Neuronal stem cell (in vitro differentiated cells): ENCODE results near the gene ALG6.

Experiments
- DNase-seq: peaks from one replicate; pipeline ENCODE4 v3.0.0-alpha.2; 2013; ENCODE audit warnings: low spot score
- H2AFZ ChIP-seq: one replicate; pipeline ENCODE4 v1.6.1; 2013; ENCODE audit warnings: mild to moderate bottlenecking, low read length, inconsistent platforms
- H2AK5ac ChIP-seq: 2 replicates; pipeline ENCODE4 v1.6.1; 2013; ENCODE audit warnings: low read depth, mild to moderate bottlenecking, inconsistent platforms, low read length, moderate library complexity, mixed read lengths
- H2BK120ac ChIP-seq: 2 replicates; pipeline ENCODE4 v1.6.1; 2013; ENCODE audit warnings: low read depth, mild to moderate bottlenecking, inconsistent platforms, low read length, moderate library complexity, mixed read lengths
- H2BK12ac ChIP-seq: one replicate; pipeline ENCODE4 v1.6.1; 2013; ENCODE audit warnings: low read length, inconsistent platforms
- H2BK15ac ChIP-seq: 2 replicates; pipeline ENCODE4 v1.6.1; 2013; ENCODE audit warnings: mild to moderate bottlenecking, low read length, inconsistent platforms, mixed read lengths
- H2BK5ac ChIP-seq: one replicate; pipeline ENCODE4 v1.6.1; 2013; ENCODE audit warnings: inconsistent platforms, mild to moderate bottlenecking, low read length, moderate library complexity
- H3K14ac ChIP-seq: one replicate; pipeline ENCODE4 v1.6.1; 2013; ENCODE audit warnings: low read length, inconsistent platforms
- H3K18ac ChIP-seq: 2 replicates; pipeline ENCODE4 v1.6.1; 2013; ENCODE audit warnings: low read length, inconsistent platforms
- H3K23ac ChIP-seq: 2 replicates; pipeline ENCODE4 v1.6.1; 2013; ENCODE audit warnings: low read depth, mild to moderate bottlenecking, mixed read lengths, low read length, inconsistent platforms; ENCODE audit not compliant: poor library complexity
- H3K27ac ChIP-seq: replicated peaks from 3 replicates; pipeline ENCODE4 v1.5.1; 2013; ENCODE audit warnings: low read length, inconsistent platforms
- H3K27me3 ChIP-seq, 3 experiments: 2 replicates each; pipeline ENCODE4 v1.6.1; 2013; ENCODE audit warnings: low read length in 3 of 3, mild to moderate bottlenecking in 2 of 3, inconsistent platforms in 1 of 3, low read depth in 1 of 3, mixed read lengths in 1 of 3, moderate library complexity in 1 of 3; ENCODE audit not compliant: control insufficient read depth in 3 of 3, insufficient read depth in 3 of 3
- H3K36me3 ChIP-seq, 2 donors: replicated peaks in 1 of 2; 2 replicates each; pipeline ENCODE4 v1.6.1; 2013; ENCODE audit warnings: low read length in 2 of 2; ENCODE audit not compliant: control insufficient read depth in 2 of 2, insufficient read depth in 2 of 2
- H3K4ac ChIP-seq: 2 replicates; pipeline ENCODE4 v1.6.1; 2013; ENCODE audit warnings: inconsistent platforms, mild to moderate bottlenecking, low read length, moderate library complexity
- H3K4me1 ChIP-seq, 2 donors: 1 replicate in 1 of 2; 2 replicates in 1 of 2; pipeline ENCODE4 v1.6.1; 2013; ENCODE audit warnings: low read length in 2 of 2, low read depth in 1 of 2; ENCODE audit not compliant: control insufficient read depth in 2 of 2, insufficient read depth in 1 of 2
- H3K4me2 ChIP-seq: one replicate; pipeline ENCODE4 v1.6.1; 2013; ENCODE audit warnings: mild to moderate bottlenecking, low read length, inconsistent platforms; ENCODE audit not compliant: insufficient read depth, poor library complexity, severe bottlenecking
- H3K4me3 ChIP-seq, 2 donors: 2 replicates each; pipeline ENCODE4 v1.5.1; 2013; ENCODE audit warnings: low read length in 2 of 2, mild to moderate bottlenecking in 2 of 2, inconsistent platforms in 1 of 2, moderate library complexity in 1 of 2
- H3K79me1 ChIP-seq: one replicate; pipeline ENCODE4 v1.6.1; 2013; ENCODE audit warnings: low read depth, mild to moderate bottlenecking, inconsistent platforms, low read length, moderate library complexity
- H3K9ac ChIP-seq: one replicate; pipeline ENCODE4 v1.6.1; 2013; ENCODE audit warnings: mild to moderate bottlenecking, low read depth, low read length, inconsistent platforms; ENCODE audit not compliant: poor library complexity
- H3K9me3 ChIP-seq, 2 donors: replicated peaks in 1 of 2; 2 replicates each; pipeline versions ENCODE3 to v1.6.1; 2013; ENCODE audit warnings: low read length in 2 of 2, mild to moderate bottlenecking in 2 of 2, inconsistent platforms in 1 of 2, low read depth in 1 of 2, mixed read lengths in 1 of 2, moderate library complexity in 1 of 2; ENCODE audit not compliant: control insufficient read depth in 2 of 2, insufficient read depth in 1 of 2
- H4K8ac ChIP-seq: one replicate; pipeline ENCODE4 v1.6.1; 2013; ENCODE audit warnings: low read depth, mild to moderate bottlenecking, inconsistent platforms, low read length, moderate library complexity
- H4K91ac ChIP-seq: one replicate; pipeline ENCODE4 v1.6.1; 2013; ENCODE audit warnings: low read length, low read depth, mild to moderate bottlenecking, inconsistent platforms; ENCODE audit not compliant: poor library complexity
- WGBS, 2 donors: extraction: QIAGEN DNeasy Blood & Tissue Kit; methylation state at CpG; one replicate each; pipeline ENCODE4 v1.1.7; 2013; ENCODE audit warnings: missing lambda C conversion rate in 2 of 2, mixed read lengths in 1 of 2; ENCODE audit not compliant: insufficient read length in 2 of 2, insufficient replicate concordance in 1 of 2; ENCODE audit errors: extremely low coverage in 2 of 2; 5-methylcytosine and 5-hydroxymethylcytosine counted together

ALG6 gene

GRCh38 chr1:63323865-63324778, 43.3 kb upstream of the ALG6 start:
- Histone ChIP-seq H3K9me3 (peaks cover 0 to 3% of the 10 kb centered on the region in 2 donors), H2BK5ac (no peak overlapping the region), H2BK15ac (no peak overlapping the region), H3K23ac (peak overlapping the region; percentile 81), H3K79me1 (no peaks in the 10 kb centered on the region), H2BK120ac (no peak overlapping the region), H3K36me3 (no peaks in the 10 kb centered on the region), H4K8ac (no peak overlapping the region), H3K4me3 (no peak overlapping the region), H4K91ac (no peak overlapping the region), H3K4ac (no peak overlapping the region), H2AFZ (peak overlapping the region; percentile 99), H3K14ac (no peak overlapping the region), H3K18ac (peak overlapping the region; percentile 53), H2AK5ac (no peak overlapping the region), H3K9ac (no peak overlapping the region), H2BK12ac (no peak overlapping the region), H3K27me3 (peaks cover 65 to 100% (median 90%) of the 10 kb centered on the region in 3 experiments), H3K4me1 (peaks cover 0 to 2% of the 10 kb centered on the region in 2 donors), H3K27ac (no peak overlapping the region), H3K4me2 (peak overlapping the region; percentile 59)
- DNase-seq = peak; percentile 20
- no CpG with 5 or more reads among the region's 114 CpGs for WGBS, 2 donors

GRCh38 chr1:63324779-63325119, 42.7 kb upstream of the ALG6 start:
- Histone ChIP-seq H3K4ac (no peak overlapping the region), H3K4me1 (peaks cover 0 to 2% of the 10 kb centered on the region in 2 donors), H3K79me1 (no peaks in the 10 kb centered on the region), H3K23ac (no peak overlapping the region), H4K91ac (no peak overlapping the region), H3K18ac (no peak overlapping the region), H2BK120ac (no peak overlapping the region), H3K4me2 (no peak overlapping the region), H2BK5ac (no peak overlapping the region), H3K9ac (no peak overlapping the region), H3K27me3 (peaks cover 65 to 100% (median 90%) of the 10 kb centered on the region in 3 experiments), H3K14ac (no peak overlapping the region), H2BK15ac (no peak overlapping the region), H3K36me3 (no peaks in the 10 kb centered on the region), H3K4me3 (no peak overlapping the region), H4K8ac (no peak overlapping the region), H3K27ac (no peak overlapping the region), H3K9me3 (no peaks in the 10 kb centered on the region), H2AK5ac (no peak overlapping the region), H2BK12ac (no peak overlapping the region), H2AFZ (no peak overlapping the region)
- WGBS, 2 donors = no CpG with 5 or more reads among the region's 7 CpGs
- no peak for DNase-seq

GRCh38 chr1:63325279-63325985, 42.0 kb upstream of the ALG6 start:
- H3K4me1 ChIP-seq = peaks cover 0 to 6% of the 10 kb centered on the region in 2 donors

GRCh38 chr1:63326106-63326472, 41.3 kb upstream of the ALG6 start:
- Histone ChIP-seq H2BK15ac (no peak overlapping the region), H3K4me2 (no peak overlapping the region), H3K79me1 (no peaks in the 10 kb centered on the region), H3K4ac (no peak overlapping the region), H2BK12ac (no peak overlapping the region), H3K27ac (no peak overlapping the region), H2AK5ac (no peak overlapping the region), H2BK5ac (no peak overlapping the region), H3K14ac (no peak overlapping the region), H4K91ac (no peak overlapping the region), H3K18ac (no peak overlapping the region), H3K23ac (no peak overlapping the region), H3K9me3 (peaks cover 0 to 2% of the 10 kb centered on the region in 2 donors), H2BK120ac (no peak overlapping the region), H3K4me1 (peaks cover 0 to 8% of the 10 kb centered on the region in 2 donors), H3K27me3 (peaks cover 64 to 100% (median 90%) of the 10 kb centered on the region in 3 experiments), H3K36me3 (no peaks in the 10 kb centered on the region), H4K8ac (no peak overlapping the region), H2AFZ (no peak overlapping the region), H3K4me3 (no peak overlapping the region), H3K9ac (no peak overlapping the region)
- WGBS, 2 donors = no CpG with 5 or more reads among the region's 20 CpGs
- no peak for DNase-seq

More at GRCh38 chr1:63325279-63325985, 42.0 kb upstream of the ALG6 start:
- no CpG with 5 or more reads among the region's 2 CpGs for WGBS, 2 donors
- H3K14ac ChIP-seq = no peak overlapping the region
- H3K4ac ChIP-seq = no peak overlapping the region
- no peaks in the 10 kb centered on the region for H3K79me1 ChIP-seq
- no peak overlapping the region for H3K4me3 ChIP-seq
- no peak overlapping the region for H2BK120ac ChIP-seq
- H2BK12ac ChIP-seq = no peak overlapping the region
- peak; percentile 15 for DNase-seq
- no peak overlapping the region for H2AFZ ChIP-seq
- H3K27ac ChIP-seq = no peak overlapping the region
- H4K91ac ChIP-seq = no peak overlapping the region
- no peaks in the 10 kb centered on the region for H3K9me3 ChIP-seq
- no peak overlapping the region for H4K8ac ChIP-seq
- H2AK5ac ChIP-seq = no peak overlapping the region
- H3K23ac ChIP-seq = no peak overlapping the region
- no peaks in the 10 kb centered on the region for H3K36me3 ChIP-seq
- H3K9ac ChIP-seq = no peak overlapping the region
- H3K4me2 ChIP-seq = no peak overlapping the region
- H2BK5ac ChIP-seq = no peak overlapping the region
- H3K18ac ChIP-seq = no peak overlapping the region
- H3K27me3 ChIP-seq = peaks cover 65 to 100% (median 90%) of the 10 kb centered on the region in 3 experiments
- no peak overlapping the region for H2BK15ac ChIP-seq
